Sigmoid colon (tissue), 3 donors: ENCODE results near the gene RBM5.

ENCODE experiments used
- POLR2A ChIP-seq, 2 donors: fragments of 450-650 bp; IDR thresholded peaks; one replicate each; pipeline ENCODE4 v1.6.1; 2016; ENCODE audit warnings: antibody characterized with exemption in 2 of 2, mild to moderate bottlenecking in 2 of 2, moderate library complexity in 2 of 2
- TF ChIP-seq, protein P1 (sequence below), 4 experiments: fragments of 450-650 bp in 3 of 4; fragments of 200-600 bp in 1 of 4; IDR thresholded peaks; one replicate each; pipeline ENCODE4 v1.5.1; 2016 to 2019; ENCODE audit warnings: antibody characterized with exemption in 4 of 4, mild to moderate bottlenecking in 3 of 4, moderate library complexity in 2 of 4

DNA sequence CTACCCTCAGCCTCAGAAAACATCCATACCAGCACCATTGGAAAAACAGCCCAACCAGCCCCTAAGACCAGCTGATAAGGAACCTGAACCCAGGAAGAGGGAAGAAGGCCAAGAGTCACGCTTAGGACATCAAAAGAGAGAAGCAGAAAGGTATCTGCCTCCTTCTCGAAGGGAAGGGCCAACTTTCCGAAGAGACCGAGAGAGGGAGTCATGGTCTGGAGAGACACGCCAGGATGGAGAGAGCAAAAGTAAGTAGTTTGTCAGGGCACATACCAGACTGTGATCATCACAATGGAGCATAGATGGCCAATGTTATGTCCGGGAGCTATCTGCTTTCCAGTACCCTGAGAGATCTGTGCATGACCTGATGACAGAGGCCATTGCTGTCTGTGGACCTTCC, 31.0 kb upstream of the RBM5 start:
- no peak for TF ChIP-seq POLR2A (IDR thresholded peaks at IDR 0.05)
- TF ChIP-seq, protein P1, sequence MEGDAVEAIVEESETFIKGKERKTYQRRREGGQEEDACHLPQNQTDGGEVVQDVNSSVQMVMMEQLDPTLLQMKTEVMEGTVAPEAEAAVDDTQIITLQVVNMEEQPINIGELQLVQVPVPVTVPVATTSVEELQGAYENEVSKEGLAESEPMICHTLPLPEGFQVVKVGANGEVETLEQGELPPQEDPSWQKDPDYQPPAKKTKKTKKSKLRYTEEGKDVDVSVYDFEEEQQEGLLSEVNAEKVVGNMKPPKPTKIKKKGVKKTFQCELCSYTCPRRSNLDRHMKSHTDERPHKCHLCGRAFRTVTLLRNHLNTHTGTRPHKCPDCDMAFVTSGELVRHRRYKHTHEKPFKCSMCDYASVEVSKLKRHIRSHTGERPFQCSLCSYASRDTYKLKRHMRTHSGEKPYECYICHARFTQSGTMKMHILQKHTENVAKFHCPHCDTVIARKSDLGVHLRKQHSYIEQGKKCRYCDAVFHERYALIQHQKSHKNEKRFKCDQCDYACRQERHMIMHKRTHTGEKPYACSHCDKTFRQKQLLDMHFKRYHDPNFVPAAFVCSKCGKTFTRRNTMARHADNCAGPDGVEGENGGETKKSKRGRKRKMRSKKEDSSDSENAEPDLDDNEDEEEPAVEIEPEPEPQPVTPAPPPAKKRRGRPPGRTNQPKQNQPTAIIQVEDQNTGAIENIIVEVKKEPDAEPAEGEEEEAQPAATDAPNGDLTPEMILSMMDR (IDR thresholded peaks at IDR 0.05) = no peak
